ENCODE measurements around the gene OGFRL1.
"Not testable (repeated sequence)": the region's sequence is repeated elsewhere in the genome, so short reads cannot be mapped to it uniquely, and the experiment has no call there.

The OGFRL1 gene

DNA sequence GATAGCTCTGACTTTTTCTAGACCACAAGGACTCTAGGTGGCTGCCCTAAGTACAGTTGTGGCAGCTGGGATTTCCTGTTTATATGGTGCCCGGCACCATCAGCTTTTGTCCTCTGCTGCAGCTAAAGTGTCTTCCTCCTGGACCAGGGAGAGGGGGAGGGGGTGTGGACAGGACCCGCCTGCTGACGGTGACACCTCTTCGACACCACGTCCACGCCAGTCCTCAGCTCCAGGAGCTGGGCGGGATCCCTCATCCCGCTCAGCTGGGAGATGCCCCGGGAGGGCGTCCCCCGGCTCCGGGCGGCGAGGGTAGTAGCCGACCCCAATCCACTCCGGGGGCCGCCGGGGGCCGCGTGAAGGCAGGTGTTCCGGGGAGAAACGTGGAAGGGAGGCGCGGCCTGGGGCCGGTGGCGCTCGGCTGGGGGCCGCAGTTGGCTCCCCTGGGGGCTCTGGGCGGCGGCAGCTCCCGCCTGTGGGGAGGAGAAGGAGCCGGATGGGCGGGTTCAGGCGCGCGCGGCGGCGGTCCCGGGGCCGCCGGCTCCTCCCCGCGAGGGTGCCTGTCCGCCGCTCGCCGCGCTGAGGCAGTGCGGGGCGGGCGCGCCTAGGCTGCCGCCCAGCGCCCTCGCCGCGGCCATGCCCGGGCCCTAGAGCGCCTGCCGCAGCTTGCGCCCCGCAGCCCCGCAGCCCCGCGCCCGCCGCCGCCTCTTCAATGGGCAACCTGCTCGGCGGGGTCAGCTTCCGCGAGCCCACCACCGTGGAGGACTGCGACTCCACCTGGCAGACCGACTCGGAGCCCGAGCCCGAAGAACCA lies at the start of gene OGFRL1:
TSS of gene OGFRL1 (plus strand) at position 584 of the 811 bp plus-strand sequence. CDS start at position 710, 126 bp downstream.
- peak; percentile 93 for DNase-seq (ENCODE audit: low spot score)

DNA sequence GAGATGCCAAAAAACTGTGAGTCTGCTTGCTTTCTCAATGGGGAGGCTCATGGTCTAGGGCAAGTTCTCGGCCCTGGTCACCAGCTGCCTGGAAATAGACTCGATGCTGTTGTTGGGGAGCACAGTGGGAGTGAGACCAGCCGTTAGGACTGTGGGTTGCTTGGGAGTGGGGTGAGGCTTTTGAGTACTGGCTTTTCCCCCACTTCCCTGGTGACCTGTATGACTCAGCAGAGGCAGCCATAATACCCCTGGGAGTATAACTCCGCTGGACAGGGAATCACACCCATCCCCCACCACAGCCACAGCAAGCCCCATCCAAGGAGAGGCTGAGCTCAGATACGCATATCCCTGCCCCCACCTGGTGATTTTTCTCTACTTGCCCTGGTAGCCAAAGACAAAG lies 48.9 kb upstream of the OGFRL1 start:
- no peak for DNase-seq (ENCODE audit: low spot score)

DNA sequence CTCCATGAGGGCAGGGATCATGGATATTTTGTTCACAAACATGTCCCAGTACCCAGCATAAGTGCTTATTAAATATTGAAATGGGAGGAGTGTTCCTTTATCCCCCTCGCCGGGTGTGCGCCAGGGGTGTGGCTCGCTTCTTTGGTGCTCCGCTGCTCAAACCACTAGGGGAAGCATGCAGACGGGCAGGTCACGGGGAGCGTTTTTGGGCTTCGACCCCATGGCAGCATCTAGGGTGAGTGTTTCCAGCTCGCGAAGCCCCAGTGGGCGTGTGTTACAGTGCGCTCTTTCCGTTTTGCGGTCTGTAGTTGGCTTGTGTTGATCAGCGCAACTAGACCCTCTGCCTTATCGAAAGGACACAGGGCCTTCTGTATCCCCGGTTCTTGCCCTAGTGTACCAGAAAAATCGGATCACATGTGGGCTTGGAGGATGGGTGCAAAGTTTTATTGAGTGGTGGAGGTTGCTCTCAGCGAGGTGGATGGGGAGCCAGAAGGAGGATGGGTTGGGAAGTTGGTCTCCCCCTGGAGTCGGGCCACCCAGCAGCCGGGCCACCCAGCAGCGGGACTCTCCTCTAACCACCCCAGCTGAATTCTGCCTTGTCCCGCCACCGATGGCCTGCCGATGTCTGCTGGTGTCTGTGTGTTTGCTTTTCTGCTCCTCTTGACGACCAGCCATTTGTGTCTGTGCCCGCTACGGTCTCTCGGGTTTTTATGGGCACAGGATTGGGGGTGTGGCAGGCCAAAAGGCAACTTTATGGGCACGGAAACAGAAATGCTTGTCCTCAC lies 43.2 kb upstream of the OGFRL1 start:
- DNase-seq (ENCODE audit: low spot score) = no peak

DNA sequence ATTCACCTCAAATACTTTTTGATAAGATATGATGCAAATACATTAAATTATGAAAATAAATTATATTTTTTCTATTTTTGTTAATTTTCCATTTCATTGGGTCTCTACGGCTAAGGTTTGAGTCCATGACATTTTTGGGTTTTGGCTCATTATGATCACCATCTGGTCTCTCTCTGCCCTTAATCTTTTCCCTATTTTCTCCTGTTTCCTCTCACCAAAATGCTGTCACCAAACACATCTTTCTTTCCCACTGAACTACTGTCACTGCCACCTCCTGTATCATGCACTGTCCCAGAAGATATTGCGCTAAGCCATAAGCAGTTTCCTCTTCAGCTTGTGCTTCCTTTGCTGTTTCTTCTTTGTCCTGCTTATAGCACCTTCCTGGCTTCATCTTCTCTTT lies 42.0 kb upstream of the OGFRL1 start:
- DNase-seq (ENCODE audit: low spot score) = no peak

DNA sequence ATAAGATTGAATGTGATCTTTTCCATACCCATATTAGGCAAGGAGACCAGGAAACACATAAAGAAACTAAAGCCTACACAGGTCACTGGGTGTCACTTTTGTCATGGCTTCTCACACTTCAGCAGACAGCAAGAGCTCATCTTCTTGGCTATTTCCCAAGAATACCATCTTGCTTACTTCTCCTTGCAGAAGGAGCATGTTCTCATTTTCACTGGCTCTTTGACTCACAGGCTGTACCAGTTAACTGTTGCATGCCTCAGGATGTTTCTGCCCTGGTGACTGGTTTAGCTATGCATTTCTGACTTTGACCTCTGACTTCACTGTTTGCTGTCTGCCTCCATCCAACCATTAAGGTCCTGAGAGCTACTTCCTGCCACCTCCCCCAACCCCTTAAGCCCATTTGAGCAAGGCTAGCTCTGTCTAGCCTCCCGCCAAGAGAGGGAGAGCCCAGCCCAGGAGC lies 40.3 kb upstream of the OGFRL1 start:
- peak; percentile 19 for DNase-seq (ENCODE audit: low spot score)

DNA sequence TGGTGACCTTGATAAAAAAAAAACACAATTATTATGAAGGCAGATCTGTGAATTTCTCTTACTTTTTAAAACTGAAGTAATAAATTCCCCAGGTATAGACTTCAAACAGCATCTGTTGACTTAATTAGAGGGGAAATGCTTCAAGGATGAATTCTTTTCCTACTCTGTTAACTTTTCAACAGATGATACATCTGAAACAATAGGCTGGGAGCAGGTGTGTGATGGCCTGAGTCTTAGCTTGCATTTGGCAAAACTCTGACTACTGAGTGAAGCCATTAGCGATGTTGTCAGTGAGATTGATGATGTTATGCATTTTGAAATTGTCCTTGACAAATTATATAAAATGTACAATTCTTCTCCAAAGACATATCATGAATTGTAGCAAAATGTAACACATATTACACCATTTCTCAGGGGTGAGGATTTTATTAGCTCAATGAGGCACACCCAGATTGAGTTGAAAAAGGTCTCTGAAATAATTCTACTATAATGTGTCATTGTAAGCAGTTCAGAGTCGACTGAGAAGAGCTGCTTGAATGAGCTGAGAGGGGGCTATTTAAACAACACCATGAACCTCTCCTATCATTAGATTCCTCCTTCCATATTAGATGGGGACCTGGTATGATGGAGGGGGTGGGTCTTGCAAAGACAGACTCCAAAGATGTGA lies 39.6 kb upstream of the OGFRL1 start:
- no peak for DNase-seq (ENCODE audit: low spot score)

DNA sequence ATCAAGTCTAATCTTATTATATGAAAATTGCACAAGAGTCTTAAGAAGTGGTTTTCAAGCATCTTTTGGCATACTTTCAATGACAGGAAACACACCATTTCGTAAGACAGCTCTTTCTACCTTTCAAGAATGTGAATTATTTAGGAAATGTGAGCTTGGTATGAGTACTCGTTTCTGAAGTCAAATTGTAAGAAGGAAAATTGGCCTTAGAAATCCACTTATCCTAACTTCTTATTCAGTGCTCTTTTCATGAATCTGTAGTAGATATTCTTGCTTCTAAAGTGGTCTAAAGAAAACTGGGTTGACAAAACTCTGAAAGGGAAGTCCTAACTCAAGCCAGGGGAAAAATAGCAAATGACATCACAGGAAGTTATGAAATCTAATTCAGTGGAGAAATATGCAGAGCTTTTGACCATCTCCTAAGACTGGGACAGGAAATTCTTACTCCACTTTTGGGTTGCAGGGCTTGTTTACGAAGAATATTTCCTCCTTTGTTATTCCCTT lies 38.5 kb upstream of the OGFRL1 start:
- DNase-seq (ENCODE audit: low spot score) = no peak

DNA sequence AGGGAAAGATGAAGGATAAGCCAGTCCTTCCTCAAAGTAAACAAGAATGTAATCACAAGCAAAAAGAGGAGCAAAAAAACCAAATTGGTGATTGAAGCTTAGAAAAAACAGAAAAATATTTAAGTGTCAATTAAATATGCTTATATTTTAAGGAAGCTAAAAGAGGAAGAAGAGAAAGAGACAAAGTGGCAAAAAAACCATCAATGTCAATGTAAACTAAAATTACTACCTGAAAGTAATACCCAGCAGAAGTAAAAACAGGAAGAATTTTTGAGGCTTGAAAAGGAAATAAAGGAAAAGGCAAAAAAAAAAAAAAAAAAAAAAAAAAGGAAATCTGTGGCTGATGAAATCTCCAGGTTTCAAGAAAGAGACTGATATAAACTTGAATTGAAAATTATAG lies 36.2 kb upstream of the OGFRL1 start:
- DNase-seq (ENCODE audit: low spot score) = no peak

DNA sequence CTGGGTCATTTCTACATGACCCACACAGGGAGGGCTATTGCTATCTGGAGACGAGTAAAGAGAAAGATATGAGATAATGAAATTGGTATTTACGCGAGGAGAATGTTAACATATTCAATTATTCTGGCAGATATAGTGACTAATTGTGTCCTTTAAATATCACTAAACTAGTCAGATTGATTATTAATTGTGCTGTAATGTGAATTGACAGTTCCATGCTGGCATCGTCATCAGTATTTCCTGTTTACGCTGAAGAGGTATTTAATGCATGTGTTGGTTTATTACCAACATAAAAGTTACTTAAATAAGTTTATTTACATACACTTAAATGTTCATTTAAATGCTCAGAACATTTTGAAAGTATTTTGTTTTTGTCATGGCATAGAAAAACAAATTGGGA lies 35.7 kb upstream of the OGFRL1 start:
- DNase-seq (ENCODE audit: low spot score) = no peak

DNA sequence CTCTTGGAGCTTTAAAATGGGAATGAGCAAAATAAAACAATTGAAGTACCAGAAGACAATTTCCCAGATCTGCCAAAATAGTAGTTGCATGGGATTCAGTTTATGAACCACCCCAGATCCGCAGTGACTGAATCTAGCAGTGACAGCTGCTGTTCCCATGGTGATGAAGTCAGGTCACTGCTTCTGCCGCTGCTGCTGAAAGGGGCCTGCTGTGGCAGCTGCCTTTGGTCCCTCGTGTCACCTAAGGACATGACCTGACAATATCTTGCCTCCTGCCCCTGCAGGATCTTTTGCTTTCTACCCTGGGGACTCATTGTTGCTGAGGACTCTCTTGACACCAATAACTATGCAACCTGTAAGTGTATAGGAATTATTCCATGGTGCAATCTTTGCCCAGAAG lies 34.3 kb upstream of the OGFRL1 start:
- DNase-seq (ENCODE audit: low spot score) = peak; percentile 18

DNA sequence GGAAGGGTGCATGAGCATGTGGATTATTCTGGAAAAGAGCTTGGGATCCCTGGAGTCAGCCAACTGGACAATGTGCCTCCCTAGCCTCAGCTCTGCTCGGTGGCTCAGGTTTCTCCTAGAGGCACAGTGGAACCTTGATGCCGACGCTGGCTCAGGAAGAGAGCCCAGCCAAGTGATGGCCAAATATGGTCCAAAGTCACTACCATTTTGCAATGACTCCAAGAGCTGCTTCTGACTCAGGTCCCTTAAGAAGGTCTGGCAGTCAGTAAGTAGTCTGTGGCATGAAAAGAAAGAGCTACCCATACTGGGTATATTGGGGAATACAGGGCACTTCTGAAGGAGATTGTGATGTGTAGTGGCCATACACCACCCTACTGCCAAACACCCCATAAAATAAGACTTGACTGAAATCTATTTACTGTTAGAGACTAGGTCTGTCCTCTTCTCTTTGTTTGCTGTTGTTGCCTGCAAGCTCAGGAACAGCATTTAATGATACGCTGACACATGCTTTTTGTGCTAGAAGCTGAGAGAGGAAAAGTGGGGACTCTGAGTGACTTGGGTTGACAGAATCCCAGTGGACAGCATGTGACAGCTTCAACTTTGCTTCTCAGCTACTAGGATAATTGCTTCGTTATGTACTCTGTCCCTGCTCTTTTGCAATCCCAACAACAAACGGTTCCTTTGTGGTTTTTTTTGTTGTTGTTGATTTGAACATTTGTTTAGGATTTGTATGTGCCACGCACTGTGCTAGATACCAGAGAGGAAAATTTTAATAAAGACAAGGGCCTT lies 30.3 kb upstream of the OGFRL1 start:
- DNase-seq (ENCODE audit: low spot score) = no peak

DNA sequence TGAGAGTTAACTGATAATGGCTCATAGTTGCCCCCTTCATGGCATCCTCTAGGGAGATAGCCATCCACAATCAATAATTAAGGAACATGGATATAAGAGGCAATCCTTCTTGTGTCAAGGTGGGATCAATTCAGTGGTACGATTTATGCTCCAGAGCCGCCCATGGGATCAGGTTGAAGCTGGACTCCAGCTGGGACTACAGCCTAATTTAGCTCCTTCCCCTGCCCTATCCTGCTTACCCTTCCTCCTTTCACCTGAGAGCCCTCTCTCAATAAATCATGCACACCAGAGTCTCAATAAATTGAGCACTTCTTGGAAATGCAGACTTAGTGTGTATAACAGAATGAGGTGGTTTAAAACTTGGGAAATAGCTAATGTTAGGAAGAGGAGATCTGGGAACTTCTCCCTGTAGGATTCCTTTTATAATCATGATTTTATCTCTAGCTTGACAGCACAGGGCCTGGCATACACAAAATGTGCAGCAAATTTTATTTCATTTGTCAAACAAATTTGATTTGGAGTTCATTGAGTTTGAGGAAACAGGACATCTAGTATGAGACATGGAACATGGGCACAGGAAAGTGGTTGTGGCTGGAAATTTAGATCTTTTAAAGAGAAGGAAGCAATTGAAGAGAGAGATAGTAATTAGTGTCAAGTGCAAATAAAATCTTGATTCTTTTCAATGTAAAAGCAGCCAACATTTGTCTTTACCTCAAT lies 28.6 kb upstream of the OGFRL1 start:
- DNase-seq (ENCODE audit: low spot score) = no peak

DNA sequence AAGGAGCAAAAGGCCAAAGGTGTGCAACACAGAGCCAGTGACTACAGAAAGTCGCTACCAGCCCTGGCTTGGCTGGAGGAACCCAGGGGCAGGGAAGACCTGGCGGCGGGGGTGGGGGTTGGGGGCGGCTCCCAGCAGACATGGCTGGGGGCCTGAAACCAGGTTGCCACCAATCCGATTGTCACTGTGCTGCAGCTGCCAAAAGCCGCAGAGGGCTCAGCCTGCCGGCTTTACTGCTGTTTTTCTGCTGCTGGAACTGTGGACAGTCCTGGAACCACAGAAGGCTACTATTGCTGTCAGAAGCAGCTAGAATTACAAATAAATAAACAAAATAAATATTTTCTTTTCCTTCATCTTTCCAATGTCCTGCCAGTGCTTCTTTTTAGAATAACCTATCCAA lies 25.7 kb upstream of the OGFRL1 start:
- no peak for DNase-seq (ENCODE audit: low spot score)

DNA sequence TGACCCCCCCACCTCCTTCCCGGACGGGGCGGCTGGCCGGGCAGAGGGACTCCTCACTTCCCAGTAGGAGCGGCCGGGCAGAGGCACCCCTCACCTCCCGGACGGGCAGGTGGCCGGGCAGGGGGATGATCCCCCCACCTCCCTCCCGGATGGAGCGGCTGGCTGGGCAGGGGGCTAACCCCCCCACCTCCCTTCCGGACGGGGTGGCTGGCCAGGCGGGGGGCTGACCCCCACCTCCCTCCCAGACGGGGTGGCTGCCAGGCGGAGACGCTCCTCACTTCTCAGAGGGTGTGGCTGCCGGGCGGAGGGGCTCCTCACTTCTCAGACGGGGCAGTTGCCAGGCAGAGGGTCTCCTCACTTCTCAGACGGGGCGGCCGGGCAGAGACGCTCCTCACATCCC lies 22.2 kb upstream of the OGFRL1 start:
- not testable (repeated sequence) for DNase-seq (ENCODE audit: low spot score)

DNA sequence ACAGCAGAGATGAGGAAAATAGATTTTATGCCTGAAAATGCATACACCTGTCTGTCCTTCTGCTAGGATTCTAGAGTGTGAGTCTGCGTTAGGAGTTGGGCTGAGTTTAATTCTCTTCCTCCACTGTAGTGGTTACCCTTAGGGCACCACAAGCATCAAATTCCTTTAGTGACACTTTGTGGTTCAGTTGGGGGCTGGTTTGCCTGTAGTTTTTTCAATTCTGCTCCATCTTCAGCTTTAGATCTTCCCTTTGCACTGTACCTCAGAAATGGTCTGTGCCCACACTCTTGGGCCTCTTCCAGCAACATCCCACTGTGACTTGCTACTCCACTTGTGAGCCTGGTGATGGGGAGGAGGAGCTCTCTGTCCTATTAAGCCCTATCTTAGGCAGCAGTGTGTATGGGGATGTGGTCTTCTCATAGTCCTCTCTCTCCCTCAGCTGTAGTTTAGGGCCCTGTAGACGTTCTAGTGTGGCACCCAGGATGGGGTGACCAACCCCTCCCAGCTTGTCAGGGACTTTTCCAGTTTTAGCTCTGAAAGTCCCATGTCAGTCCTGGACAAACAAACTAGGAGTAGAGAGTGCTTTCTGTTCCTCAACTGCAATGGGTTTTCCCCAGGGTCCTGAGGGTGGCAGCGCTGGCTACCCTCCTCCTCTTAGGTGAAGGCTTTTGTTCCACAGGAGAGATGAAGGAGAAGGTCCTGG lies 19.7 kb upstream of the OGFRL1 start:
- DNase-seq (ENCODE audit: low spot score) = no peak

DNA sequence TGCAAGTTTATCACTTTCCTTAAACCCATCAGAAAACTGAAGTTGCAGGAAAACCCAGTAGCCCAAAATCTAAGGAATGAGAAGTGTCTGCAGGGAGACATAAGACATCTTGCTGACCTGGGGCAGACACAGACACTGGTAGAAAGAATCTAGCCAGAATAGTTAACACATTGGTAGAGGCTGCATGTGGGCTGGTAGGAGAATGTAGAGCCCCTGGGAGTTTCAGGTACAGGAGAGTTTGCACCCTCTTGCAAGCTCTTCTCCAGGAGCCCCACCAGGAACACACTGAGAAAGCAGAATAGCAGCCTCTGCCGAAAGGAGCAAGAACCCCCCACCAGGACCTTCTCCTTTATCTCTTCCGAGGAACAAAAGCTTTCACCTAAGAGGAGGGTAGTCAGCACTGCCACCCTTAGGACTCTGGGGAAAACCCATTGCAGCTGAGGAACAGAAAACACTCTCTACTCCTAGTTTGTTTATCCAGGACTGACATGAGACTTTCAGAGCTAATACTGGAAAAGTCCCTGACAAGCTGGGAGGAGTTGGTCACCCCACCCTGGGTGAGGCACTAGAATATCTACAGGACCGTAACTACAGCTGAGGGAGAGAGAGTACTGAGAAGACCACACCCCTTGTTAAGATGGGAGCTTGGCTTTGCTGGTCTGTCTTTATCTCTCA lies 10.5 kb upstream of the OGFRL1 start:
- no peak for DNase-seq (ENCODE audit: low spot score)

DNA sequence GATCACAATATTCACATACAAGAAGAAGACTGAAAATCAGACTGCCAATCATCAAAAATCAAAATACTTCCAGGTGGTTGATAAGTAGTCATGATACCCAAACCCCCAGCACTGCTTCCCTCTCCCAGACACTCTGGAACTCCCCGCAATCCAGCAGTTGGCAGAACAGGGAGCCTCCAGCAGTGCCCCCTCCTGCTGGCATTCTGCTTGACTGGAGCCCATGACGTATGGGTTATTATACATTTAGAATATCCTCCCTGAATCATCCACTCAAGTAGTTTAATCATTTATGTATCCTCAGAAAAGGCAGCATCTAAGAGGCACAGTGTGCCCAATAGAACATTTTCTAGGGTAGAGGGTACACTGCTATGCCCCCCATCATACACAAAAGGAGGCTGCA lies 9.3 kb upstream of the OGFRL1 start:
- no peak for DNase-seq (ENCODE audit: low spot score)

DNA sequence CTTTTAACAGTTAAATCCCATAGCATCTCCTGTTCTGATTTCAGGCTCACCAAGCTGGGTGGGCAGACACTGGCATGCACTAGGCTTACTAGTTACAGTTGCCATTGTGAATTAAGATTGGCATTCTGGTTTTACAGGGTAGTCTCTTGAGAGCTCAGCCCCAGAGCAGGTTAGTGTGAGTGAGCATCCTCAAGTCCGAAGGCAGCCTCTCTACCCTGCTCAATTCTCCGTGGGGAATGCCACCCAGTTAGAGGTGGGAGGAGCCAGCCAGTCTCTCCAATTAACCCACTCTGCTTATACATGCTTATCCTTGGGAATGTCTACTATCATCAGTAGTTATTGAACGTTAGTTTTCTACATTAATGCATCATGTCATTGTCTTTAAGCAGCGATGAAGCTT lies 8.9 kb upstream of the OGFRL1 start:
- DNase-seq (ENCODE audit: low spot score) = no peak

DNA sequence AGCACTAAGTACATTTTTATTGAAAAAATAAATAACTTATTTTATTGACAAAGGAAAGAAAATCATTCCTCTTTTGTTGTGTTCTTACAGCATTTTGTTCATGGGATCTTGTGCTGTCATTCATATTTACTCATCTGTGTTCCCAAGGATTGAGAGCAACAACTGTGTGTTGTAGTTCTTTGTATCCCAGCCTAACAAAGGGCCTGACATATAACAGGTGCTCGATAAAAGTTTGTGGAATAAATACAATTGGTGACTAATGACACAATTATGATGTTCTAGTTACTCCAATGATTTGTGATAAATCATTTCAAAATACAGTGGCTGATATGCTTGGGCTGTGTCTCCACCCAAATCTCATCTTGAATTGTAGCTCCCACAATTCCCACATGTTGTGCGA lies 7.9 kb upstream of the OGFRL1 start:
- no peak for DNase-seq (ENCODE audit: low spot score)

DNA sequence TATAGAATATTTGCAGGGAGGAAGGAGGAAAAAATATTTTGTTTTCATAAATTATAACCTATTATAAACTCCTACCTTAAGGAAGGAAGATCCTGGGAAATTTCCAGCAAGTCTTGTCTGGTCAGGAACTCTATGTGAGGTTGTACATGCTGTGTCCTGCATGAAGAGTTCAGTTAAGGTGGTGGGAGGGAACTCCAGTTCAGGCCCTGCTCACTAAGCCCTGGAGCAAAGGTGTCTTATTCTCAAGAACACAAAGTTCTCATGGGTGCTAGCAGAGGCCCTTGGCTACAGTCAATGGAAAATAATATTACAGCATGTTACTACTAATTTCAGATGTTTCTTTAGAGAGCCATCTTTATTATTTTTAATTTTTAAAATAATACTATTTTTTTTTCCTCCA lies 3.8 kb upstream of the OGFRL1 start:
- DNase-seq (ENCODE audit: low spot score) = no peak
